NCI-H345 treated with DMSO at 0.1 percent for 48 hours (cell line): ENCODE results near the gene TSNAX.
A peak's percentile ranks its signal among the peaks of the same experiment; 100 is the strongest.
"Not testable (repeated sequence)": the region's sequence is repeated elsewhere in the genome, so short reads cannot be mapped to it uniquely, and the experiment has no call there.

Source experiments
- DNase-seq: peaks from one replicate; lab custom pipeline; 2025; ENCODE audit not compliant: unreplicated experiment; lab: John Stamatoyannopoulos, UW

The TSNAX gene

GRCh38 chr1:231528172-231529029 is at the start of gene TSNAX:
TSS of gene TSNAX (plus strand) at chr1:231528669. CDS start at chr1:231528811, 142 bp downstream.
- DNase-seq = peak; percentile 98

- DNase-seq = no peak
These were observed 49.7 kb upstream of the TSNAX start for GRCh38 chr1:231478811-231479210.

- DNase-seq = no peak
These were observed 48.5 kb upstream of the TSNAX start for GRCh38 chr1:231480008-231480407.

GRCh38 chr1:231481289-231481688 is 47.2 kb upstream of the TSNAX start:
- no peak for DNase-seq

GRCh38 chr1:231485029-231485784 is 43.3 kb upstream of the TSNAX start:
- no peak for DNase-seq

- DNase-seq = no peak
These were observed 41.5 kb upstream of the TSNAX start for GRCh38 chr1:231487019-231487418.

- no peak for DNase-seq
These were observed 40.6 kb upstream of the TSNAX start for GRCh38 chr1:231487910-231488309.

GRCh38 chr1:231493421-231494185 is 34.9 kb upstream of the TSNAX start:
- no peak for DNase-seq

- DNase-seq = no peak
These were observed 33.9 kb upstream of the TSNAX start for GRCh38 chr1:231494439-231495110.

GRCh38 chr1:231497629-231498152 is 30.8 kb upstream of the TSNAX start:
- no peak for DNase-seq

- no peak for DNase-seq
These were observed 29.2 kb upstream of the TSNAX start for GRCh38 chr1:231499148-231499763.

- no peak for DNase-seq
These were observed 27.8 kb upstream of the TSNAX start for GRCh38 chr1:231500666-231501065.

- DNase-seq = not testable (repeated sequence)
These were observed 25.3 kb upstream of the TSNAX start for GRCh38 chr1:231503168-231503567.

GRCh38 chr1:231507476-231508355 is 20.8 kb upstream of the TSNAX start:
- no peak for DNase-seq

GRCh38 chr1:231508497-231508896 is 20.0 kb upstream of the TSNAX start:
- no peak for DNase-seq

GRCh38 chr1:231508941-231509340 is 19.5 kb upstream of the TSNAX start:
- no peak for DNase-seq

- no peak for DNase-seq
These were observed 16.2 kb upstream of the TSNAX start for GRCh38 chr1:231512147-231512698.

- DNase-seq = no peak
These were observed 12.7 kb upstream of the TSNAX start for GRCh38 chr1:231515748-231516147.

GRCh38 chr1:231517076-231517475 is 11.4 kb upstream of the TSNAX start:
- no peak for DNase-seq
